SK-N-MC (cell line): ENCODE measurements around the gene ZFR2.

Source experiments
- DNase-seq: peaks from one replicate; pipeline ENCODE4 v3.0.0-alpha.2; 2011; ENCODE audit warnings: low read depth, low spot score
- H3K27ac ChIP-seq: fragments of 200-600 bp; sonication (generic); 2 replicates; pipeline ENCODE4 v1.5.1; 2016; ENCODE audit warnings: mixed run types
- H3K36me3 ChIP-seq: fragments of 200-600 bp; sonication (generic); 2 replicates; pipeline ENCODE4 v1.6.1; 2017; ENCODE audit warnings: antibody characterized with exemption, low read length, mixed read lengths; ENCODE audit not compliant: insufficient read depth
- H3K4me3 ChIP-seq: fragments of 200-600 bp; sonication (generic); 2 replicates; pipeline ENCODE4 v1.5.1; 2016
- H3K9ac ChIP-seq: fragments of 200-600 bp; sonication (generic); 2 replicates; pipeline ENCODE4 v1.8.0; 2017; ENCODE audit warnings: mixed run types, mixed read lengths; ENCODE audit not compliant: insufficient read length
- H3K9me3 ChIP-seq: fragments of 200-600 bp; sonication (generic); 2 replicates; pipeline ENCODE4 v1.6.1; 2017; ENCODE audit warnings: low read depth, mild to moderate bottlenecking, antibody characterized with exemption, low read length, moderate library complexity, mixed read lengths
- EZH2 ChIP-seq: fragments of 200-600 bp; sonication (generic); IDR thresholded peaks from one replicate; pipeline ENCODE4 v1.6.1; 2017; ENCODE audit warnings: antibody characterized with exemption
- FOXP2 ChIP-seq: optimal IDR thresholded peaks from 2 replicates; pipeline ENCODE3; 2011; ENCODE audit warnings: mild to moderate bottlenecking, moderate library complexity; ENCODE audit not compliant: insufficient read depth; ENCODE audit errors: extremely low read length, control extremely low read depth
- POLR2AphosphoS5 ChIP-seq: IDR thresholded peaks from 2 replicates; pipeline ENCODE4 v1.6.1; 2012; ENCODE audit warnings: mild to moderate bottlenecking, low read depth, low read length, borderline replicate concordance

Gene ZFR2

DNA sequence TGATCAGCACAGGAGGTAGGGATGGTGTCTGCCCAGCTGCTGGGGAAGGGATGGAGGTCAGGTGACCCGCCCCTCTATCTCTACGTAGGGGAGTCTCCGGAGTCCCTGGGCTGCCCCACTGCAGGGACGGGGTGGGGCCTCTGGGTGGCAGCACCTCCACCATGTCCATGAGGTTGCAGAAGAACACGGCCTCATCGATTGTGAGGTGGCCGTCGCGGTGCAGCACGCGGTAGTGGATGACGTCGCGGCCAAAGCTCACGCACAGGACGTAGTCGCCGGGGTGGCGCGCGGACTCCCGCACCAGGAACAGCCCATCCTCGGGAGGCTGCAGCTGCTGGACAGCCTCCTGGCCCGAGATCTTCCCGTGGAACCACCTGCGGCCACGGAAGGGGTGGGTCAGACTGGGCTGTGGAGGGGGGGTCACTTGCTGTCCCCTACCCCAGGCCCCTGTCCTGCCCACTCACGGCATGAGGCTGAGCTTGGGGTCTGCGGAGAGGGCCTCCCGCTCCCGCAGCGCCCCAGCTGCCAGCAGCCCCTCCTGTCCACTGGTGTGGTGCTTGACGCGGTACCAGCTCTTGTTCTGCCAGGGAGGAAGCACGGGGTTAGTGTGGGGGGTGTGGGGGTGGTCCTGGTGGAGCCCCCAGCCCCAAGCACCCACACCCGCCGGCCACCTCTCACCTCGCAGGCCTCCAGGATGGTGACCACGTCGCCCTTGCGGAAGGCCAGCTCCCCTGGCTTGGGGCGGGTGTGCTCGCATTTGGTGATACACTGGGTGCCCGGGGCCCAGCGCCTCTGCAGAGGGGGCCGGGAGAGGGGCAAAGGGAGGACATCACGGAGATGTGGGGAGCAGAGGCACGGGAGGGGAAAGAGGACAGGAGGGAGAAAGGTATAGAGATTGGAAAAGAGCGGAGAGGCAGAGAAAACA lies 84.9 kb downstream of the ZFR2 start:
- TF ChIP-seq POLR2AphosphoS5 = no peak
- TF ChIP-seq EZH2 = no peak
- no peak for TF ChIP-seq FOXP2
- H3K4me3 ChIP-seq = no peak overlapping the region
- no peak overlapping the region for H3K27ac ChIP-seq
- no peak for DNase-seq
- no peaks in the 10 kb centered on the region for H3K9me3 ChIP-seq
- no peaks in the 10 kb centered on the region for H3K36me3 ChIP-seq
- no peak overlapping the region for H3K9ac ChIP-seq

GRCh38 chr19:3782903-3783302 lies 85.9 kb downstream of the ZFR2 start:
- H3K9ac ChIP-seq = no peak overlapping the region
- TF ChIP-seq FOXP2 = no peak
- TF ChIP-seq POLR2AphosphoS5 = no peak
- no peak for TF ChIP-seq EZH2
- H3K9me3 ChIP-seq = no peaks in the 10 kb centered on the region
- H3K27ac ChIP-seq = no peak overlapping the region
- H3K36me3 ChIP-seq = no peaks in the 10 kb centered on the region
- H3K4me3 ChIP-seq = no peak overlapping the region
- DNase-seq = no peak

DNA sequence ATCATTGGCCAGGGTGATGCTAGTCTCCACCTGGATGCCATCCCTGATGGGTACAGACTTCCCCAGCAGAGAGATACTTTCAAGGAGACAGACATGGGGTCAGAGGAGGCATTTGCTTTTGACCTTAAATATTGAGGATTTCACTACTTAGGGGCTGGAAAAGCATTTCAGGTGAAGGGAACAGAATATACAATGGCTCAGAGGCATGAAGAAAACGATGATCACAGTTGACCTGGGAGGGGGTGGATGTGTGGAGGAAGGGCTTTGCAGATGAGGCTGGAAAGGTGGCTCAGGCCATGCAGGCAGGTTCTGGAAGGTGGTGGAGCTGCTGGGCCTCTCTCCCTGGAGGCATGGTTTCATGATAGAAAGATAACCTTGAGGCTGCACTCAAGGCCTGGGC lies 86.5 kb downstream of the ZFR2 start:
- Histone ChIP-seq H3K36me3 (no peaks in the 10 kb centered on the region), H3K27ac (no peak overlapping the region), H3K9me3 (no peaks in the 10 kb centered on the region), H3K9ac (no peak overlapping the region), H3K4me3 (no peak overlapping the region)
- TF ChIP-seq FOXP2 = no peak
- no peak for TF ChIP-seq EZH2
- DNase-seq = no peak

GRCh38 chr19:3781603-3782002 lies 87.2 kb downstream of the ZFR2 start:
- Histone ChIP-seq H3K9me3 (no peaks in the 10 kb centered on the region), H3K27ac (no peak overlapping the region), H3K36me3 (no peaks in the 10 kb centered on the region), H3K9ac (no peak overlapping the region), H3K4me3 (no peak overlapping the region)
- DNase-seq = no peak
- TF ChIP-seq EZH2 (no peak), POLR2AphosphoS5 (no peak; the same call in 1 of the 2 replicates), FOXP2 (no peak)

DNA sequence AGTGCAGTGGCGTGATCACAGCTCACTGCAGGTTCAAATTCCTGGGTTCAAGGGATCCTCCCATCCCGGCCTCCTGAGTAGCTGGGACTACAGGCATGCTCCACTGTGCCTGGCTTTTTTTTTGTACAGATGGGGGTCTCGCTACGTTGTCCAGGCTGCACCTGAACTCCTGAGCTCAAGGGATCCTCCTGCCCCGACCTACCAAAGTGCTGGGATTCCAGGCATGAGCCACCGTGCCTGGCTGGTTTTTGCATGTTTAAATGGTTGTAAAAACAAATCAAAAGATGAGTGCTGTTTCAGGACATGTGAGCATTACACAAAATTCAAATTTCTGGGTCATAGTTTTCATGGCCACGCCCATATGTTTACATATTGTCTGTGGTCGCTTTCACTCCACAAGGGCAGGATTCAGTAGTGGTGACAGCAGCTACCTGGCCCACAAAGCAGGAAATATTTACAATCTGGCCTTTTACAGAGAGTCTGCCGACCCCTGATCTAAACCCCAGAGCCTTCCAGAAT lies 88.0 kb downstream of the ZFR2 start:
- no peak for DNase-seq
- TF ChIP-seq EZH2 (no peak), POLR2AphosphoS5 (no peak), FOXP2 (no peak)
- no peak overlapping the region for H3K4me3 ChIP-seq
- H3K36me3 ChIP-seq = no peaks in the 10 kb centered on the region
- no peak overlapping the region for H3K27ac ChIP-seq
- H3K9ac ChIP-seq = no peak overlapping the region
- H3K9me3 ChIP-seq = no peaks in the 10 kb centered on the region

GRCh38 chr19:3778899-3779723 lies 89.7 kb downstream of the ZFR2 start:
- DNase-seq = no peak
- no peaks in the 10 kb centered on the region for H3K36me3 ChIP-seq
- H3K4me3 ChIP-seq = no peak overlapping the region
- H3K27ac ChIP-seq = no peak overlapping the region
- H3K9ac ChIP-seq = no peak overlapping the region
- no peaks in the 10 kb centered on the region for H3K9me3 ChIP-seq
- no peak for TF ChIP-seq FOXP2
- no peak for TF ChIP-seq EZH2
- TF ChIP-seq POLR2AphosphoS5 = no peak

GRCh38 chr19:3778104-3778867 lies 90.6 kb downstream of the ZFR2 start:
- no peak for DNase-seq
- H3K4me3 ChIP-seq = no peak overlapping the region
- no peak overlapping the region for H3K9ac ChIP-seq
- TF ChIP-seq FOXP2 (no peak), POLR2AphosphoS5 (no peak), EZH2 (no peak)
- no peaks in the 10 kb centered on the region for H3K9me3 ChIP-seq
- no peak overlapping the region for H3K27ac ChIP-seq
- no peaks in the 10 kb centered on the region for H3K36me3 ChIP-seq
